Stimulated activated CD4-positive, alpha-beta T cell treated with anti-CD3 and anti-CD28 coated beads, Interleukin-4, amount 100 ng/mL, for 1 hour (primary cell): ENCODE measurements around the gene CYBRD1.
"Not testable (repeated sequence)": the region's sequence is repeated elsewhere in the genome, so short reads cannot be mapped to it uniquely, and the experiment has no call there.

Experiments used
- DNase-seq: peaks from one replicate; pipeline ENCODE4 v3.0.0-alpha.2; 2020

The CYBRD1 gene, protein sequence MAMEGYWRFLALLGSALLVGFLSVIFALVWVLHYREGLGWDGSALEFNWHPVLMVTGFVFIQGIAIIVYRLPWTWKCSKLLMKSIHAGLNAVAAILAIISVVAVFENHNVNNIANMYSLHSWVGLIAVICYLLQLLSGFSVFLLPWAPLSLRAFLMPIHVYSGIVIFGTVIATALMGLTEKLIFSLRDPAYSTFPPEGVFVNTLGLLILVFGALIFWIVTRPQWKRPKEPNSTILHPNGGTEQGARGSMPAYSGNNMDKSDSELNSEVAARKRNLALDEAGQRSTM

DNA sequence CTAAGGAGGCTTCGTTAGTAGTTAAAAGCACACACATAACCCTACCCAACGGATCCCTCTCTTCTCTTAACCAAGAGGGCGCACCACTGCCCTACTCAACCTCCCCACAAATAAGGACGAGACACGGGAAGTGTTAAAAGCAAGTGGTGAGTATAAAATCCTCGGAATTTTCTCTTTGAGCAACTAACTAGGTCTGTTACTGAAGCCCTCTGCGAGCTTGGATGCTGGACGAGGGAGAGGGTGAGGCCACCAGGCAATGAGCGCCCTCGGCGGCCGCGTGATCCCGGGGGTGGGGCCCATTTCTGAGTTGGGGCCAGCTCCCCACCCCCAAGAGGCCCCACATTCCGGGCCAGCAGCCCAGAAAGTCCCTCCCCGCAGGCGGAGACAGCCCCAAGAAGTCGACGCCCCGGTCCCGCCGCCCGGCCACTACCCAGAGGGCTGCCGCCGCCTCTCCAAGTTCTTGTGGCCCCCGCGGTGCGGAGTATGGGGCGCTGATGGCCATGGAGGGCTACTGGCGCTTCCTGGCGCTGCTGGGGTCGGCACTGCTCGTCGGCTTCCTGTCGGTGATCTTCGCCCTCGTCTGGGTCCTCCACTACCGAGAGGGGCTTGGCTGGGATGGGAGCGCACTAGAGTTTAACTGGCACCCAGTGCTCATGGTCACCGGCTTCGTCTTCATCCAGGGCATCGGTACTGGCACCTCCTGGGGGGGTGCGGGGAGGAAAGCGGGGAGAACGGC lies at the start of gene CYBRD1:
TSS of gene CYBRD1 (plus strand) at position 423 of the 736 bp plus-strand sequence. CDS start at position 495, 72 bp downstream.
- DNase-seq = peak; percentile 2

DNA sequence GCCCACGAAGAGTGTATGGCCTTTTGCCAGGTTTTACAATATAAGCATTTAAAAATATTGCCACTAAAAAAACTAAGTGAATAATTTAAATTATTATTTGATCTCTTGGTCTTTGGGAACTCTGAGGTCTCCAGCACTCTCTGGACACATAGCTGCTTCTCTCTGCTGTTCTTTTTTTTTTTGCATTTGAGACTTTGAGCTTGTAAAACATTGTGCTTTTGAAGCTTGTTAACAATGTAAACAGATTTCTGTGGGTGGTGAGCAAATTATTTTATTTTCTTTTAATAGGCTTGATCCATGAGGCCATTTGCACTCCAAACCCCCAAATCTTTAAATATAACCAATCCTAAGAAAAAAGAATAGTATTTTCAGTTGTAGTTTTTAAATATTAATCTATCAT lies 46.3 kb upstream of the CYBRD1 start:
- no peak for DNase-seq

DNA sequence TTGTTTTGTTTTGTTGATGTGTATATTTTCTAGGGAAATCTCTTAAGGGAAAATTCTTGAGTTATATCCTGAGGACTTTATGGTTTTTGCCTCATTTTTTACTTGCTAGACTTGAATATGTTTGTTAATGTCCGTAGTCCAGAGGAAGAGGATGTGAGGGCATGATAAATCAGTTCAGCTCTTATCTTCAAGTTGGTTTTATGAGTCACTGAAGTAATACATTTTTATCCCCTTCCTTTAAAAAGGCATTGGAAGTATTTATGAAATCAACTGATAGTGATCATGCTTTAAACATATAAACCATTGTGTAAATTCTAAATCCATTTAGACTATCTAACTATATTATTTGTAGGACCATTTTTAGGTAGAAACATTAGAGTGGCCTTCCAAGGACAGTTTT lies 43.9 kb upstream of the CYBRD1 start:
- DNase-seq = no peak

DNA sequence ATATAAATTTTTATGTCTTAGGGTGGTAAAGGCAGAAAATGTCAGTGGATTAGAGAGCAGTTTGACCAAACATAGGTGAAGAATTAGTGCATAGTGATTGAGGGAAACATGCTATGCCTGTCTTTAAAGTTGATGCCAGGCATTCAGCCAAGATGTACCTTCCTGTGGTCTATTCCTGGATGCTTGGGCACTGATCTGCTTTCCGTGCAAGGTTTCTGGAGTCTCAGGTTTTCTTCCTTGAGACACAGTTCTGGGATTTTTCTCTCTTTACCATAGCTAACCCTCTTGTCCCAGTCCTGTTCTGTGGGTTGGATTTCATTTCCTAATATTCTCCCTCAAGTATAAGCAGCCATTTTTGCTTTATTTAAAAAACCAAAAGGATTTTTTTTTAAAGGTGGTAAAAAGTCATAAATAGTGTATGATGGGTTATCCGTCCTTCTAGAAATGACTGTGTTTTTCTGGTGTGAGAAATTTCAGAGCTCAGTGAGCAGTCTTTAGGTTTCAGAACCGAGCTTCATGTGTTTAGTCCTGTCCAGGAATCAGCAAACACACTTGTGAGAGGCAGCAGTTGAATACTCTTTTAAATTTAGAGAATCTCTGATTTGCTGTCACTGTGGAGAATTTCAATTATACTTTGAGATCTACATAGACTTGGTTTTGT lies 43.0 kb upstream of the CYBRD1 start:
- no peak for DNase-seq

DNA sequence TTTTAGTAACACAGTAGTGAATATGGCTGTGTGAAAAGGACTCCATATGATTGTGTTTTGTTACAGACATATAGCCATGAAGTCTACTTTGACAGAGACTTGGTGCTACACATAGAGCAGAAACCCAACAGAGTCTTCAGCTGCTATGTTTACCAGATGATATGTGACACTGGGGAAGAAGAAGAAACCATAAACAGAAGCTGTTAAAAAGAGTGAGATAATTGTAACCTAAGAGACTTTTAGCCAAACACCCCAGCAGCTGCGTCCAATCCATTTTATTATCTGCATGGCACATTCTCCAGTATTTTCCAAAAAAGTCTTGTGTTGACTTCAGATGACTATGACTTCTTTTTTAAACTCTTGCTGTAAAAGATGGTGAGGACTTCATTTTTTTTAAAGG lies 41.4 kb upstream of the CYBRD1 start:
- DNase-seq = no peak

DNA sequence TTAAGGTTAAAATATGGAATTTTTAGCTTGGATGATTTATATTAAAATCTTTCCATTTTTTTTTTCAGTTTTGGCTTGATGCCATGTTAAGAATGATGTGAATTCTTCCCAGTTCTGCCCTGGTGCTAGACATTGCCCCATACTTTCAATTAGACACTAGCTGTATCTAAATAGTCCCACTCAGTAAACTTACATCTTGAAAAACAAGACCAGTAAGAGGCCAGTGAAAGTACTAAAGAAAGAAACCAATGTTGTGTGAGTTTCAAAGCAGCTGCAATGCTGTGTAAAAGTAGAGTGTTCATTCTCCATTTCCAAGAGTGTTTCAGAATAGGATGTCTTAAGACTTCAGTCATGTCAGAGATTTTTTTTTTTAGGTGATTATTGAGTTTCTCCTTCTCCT lies 40.0 kb upstream of the CYBRD1 start:
- no peak for DNase-seq

DNA sequence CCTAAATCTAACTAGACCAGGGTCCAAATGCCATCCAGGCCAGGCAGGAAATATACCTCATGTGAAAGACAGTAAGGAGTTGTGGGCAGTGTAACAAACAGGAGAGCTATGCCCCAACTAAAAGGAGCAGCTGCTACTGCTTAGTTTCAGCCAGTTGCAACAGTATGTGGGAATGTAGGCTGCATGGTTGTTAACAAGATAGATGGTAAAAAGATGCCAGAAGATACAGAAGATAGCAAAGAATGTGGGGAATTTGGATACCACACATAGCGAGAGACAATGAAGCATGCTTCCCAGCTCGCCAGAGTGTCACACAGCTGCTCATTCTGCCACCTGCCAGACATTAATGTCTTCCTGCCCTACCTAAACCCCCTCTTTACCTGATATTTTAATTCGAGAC lies 39.4 kb upstream of the CYBRD1 start:
- DNase-seq = no peak

DNA sequence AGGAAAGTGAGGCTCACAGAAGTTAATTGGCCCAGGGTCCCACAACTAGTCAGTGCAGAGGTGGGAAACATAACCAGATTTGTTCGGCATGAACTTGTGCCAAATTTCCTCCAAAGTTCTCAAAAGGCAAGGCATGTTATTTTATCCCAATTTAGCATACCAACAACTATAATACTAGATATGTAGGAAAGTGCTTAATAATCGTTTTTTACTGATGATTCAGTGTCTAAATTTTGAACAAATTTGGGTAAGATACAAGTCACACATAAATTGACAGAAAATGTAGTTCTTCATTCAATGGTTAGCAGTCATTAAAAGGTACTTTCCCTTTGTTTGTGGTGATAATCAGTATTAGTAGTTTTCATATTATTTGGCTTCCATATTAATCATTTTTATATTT lies 38.5 kb upstream of the CYBRD1 start:
- no peak for DNase-seq

DNA sequence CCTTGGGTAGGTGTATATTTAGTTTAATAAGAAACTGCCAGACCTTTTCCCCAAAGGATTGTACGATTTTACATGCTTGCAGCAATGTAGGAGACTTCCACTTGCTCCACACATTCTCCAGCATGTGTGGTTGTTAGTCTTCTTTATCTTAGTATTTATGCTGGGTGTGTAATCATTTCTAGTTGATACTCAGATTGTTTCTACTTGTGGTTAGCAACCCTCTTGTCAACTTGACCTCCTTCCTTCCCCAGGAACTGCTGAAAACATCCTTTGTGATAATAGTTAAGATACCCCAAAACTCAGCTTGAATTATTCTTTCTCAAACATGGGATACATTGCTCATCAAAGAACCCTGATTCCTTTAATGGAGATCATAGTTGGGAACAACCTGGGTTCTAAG lies 37.2 kb upstream of the CYBRD1 start:
- no peak for DNase-seq

DNA sequence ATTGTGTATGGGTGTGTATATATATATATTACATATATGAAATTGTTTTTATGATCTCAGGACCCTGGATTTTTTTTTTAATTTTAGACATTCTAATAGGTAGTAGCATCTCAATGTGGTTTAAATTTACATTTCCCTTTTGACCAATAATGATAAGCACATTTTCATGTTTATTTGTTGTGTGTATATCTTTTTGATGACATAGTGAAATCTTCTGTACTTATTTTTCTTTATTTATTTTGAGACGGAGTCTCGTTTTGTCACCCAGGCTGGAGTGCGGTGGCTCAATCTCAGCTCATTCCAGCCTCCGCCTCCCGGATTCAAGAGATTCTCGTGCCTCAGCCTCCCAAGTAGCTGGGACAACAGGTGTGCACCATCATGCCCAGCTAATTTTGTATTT lies 35.1 kb upstream of the CYBRD1 start:
- DNase-seq = no peak

DNA sequence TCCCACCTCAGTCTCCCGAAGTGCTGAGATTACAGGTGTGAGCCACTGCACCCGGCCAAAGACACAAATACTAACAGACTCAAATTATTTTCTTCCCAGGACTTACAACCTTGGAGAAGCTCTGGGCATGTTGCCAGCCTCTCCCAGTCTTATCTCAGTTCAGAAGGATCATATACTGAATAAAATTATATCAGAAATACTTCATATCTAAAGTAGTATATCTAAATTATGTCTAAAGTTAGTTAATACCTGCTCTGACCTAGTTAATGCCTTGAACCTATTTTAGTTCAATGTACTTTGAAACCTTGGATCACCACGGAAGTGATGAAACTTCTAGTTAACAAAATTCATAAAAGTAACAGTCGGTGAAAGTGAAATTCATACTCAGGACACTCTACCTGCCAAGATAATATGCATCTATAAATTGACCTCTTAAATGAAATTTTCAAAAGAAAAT lies 34.4 kb upstream of the CYBRD1 start:
- DNase-seq = no peak

DNA sequence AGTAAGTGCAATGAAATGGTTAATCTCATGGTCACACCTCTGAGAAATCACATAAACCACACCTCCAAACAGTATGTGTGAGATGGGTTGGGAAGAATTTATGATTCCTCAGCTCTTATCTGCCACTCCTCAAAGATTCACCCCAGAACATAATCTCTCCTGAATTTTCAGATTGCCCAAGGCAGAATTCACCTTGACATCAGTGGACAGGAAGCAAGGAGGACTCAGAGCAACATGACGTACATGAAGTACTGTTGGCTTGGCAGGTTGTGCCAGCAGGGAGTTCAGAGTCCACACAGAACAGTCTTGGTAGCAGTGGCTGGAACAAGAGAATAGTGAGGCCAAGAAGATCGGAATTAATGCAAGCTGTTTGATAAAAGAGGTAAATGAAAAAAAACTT lies 31.7 kb upstream of the CYBRD1 start:
- DNase-seq = no peak

DNA sequence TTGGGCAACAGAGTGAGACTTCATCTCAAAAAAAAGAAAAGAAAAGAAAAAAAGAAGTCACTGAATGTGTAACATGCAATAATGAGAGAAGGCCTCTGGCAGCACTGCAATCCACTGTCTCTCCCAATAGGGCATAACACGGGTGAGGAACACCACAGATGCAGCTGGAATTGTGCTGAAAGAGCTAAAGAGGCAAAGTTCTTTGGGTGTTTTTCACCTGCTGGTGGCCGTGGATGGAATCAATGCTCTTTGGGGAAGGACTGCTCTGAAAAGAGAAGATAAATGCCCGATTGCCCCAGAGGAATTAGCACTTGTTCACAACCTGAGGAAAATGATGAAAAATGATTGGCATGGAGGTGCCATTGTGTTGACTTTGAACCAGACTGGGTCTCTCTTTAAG lies 31.0 kb upstream of the CYBRD1 start:
- DNase-seq = no peak

DNA sequence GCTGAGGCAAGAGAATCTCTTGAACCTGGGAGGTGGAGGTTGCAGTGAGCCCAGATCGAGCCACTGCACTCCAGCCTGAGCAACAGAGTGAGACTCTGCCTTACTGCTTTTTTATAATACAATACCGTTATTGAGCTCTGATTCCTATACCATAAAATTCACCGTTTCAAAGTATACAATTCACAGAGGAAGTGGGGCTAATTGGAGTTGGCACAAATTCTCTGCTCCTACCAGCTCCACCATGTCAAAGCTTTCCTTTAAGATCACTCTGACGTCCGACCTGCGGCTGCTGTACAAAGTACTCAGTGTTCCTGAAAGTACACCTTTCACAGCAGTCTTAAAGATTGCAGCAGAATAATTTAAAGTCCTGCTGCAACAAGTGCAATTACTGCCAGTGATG lies 29.6 kb upstream of the CYBRD1 start:
- DNase-seq = no peak

DNA sequence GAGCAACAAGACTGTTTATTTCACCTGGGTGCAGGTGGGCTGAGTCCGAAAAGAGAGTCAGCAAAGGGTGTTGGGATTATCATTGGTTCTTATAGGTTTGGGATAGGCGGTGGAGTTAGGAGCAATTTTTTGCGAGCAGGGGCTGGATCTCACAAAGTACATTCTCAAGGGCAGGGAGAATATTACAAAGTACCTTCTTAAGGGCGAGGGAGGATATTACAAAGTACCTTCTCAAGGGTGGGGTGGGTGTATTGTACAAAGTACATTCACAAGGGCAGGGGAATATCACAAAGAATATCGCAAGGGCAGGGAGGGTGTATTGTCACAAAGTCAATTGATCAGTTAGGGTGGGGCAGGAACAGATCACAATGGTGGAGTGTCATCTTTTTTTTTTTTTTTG lies 24.6 kb upstream of the CYBRD1 start:
- not testable (repeated sequence) for DNase-seq

DNA sequence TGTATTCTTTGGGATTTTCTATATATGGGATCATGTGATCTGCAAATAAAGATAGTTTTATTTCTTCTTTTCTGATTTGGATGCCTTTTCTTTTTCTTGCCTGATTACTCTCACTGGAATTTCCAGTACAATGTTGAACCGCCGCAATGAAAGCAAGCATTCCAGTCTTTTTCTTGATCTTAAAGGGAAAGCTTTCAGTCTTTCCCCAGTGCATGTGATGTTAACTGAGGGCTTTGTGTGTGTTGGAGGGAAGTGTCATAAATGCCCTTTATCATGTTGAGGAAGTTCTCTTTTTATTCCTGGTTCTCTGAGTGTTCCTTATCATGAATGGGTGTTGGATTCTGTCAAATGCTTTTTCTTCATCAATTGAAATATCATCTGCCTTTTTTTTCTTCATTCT lies 16.9 kb upstream of the CYBRD1 start:
- no peak for DNase-seq

DNA sequence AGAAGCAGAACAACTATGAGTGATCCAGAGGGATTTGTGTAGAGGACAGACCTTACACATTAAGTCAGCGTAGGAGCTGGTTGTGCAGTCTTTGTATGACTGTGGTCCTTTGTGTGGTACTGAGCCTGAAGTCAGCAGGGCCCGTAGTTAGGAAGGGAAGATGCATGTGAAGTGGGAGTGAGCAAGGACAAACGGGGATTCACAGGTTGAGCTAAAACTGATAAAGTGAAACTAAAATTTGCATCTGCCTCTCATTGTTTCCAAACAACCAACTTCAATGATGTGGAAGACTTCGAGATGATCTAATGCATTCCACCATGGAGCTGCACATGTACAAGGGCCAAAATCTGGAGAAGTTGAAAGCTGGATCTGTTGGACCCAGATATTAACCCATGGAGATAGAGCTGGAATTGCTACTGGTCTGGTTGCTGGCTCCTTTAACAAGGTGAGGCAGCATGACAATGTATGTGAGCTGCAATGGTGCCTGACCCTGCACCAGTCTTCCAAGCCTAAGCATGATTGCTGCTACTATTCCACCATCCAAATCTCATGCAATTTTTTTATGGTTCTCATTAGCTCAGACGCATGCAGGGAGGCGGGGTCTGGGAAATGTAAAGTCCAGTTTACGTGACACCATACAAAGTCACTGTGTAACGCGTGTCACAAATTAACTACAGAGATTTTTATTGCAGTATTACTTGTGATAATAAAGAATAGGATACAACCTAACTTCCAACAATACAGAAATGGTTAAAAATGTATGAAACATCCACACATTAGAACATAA lies 12.1 kb upstream of the CYBRD1 start:
- no peak for DNase-seq

DNA sequence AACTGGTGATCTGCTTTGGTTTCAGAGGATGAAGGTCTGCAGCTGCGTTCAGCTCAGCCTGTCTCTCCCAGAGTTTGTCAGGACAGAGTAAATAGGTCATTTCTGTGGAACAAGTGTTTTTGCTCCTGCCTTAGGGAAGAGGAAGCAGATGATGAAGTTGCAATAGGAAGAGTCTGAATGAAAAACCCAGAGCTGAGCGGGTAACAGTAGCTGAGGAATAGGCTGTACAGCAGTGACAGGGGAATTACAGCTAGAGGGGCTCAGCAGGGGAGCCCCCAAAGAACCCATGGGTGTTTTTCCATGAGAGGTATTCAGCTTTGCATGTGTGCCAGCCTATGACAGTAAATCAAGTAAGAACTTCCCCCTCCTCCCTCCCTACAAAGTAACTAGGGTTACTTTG lies 10.3 kb upstream of the CYBRD1 start:
- DNase-seq = no peak

DNA sequence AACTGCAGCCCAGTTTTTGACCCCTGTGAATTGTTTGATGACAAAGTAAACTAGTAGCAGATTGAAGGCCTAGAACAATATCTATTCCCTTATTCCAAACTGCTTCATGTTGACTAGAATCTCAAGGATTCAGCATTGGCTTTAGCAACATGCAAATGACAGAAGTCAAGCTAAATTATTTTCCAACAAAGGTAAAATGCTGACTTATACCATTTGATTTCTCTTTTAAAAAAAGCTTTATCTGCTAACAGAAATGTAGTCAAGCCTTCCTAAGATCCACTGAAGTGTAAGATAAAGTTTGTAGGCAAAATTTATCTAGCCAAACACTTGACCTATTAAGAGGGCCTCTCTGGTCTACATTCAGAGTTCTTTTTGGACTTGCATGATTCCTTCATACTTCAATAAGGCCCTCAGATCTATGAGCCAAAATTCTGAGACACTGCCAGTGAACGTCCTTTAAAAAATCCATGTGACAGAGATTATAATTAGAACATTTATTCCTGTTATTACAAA lies 9.5 kb upstream of the CYBRD1 start:
- no peak for DNase-seq

DNA sequence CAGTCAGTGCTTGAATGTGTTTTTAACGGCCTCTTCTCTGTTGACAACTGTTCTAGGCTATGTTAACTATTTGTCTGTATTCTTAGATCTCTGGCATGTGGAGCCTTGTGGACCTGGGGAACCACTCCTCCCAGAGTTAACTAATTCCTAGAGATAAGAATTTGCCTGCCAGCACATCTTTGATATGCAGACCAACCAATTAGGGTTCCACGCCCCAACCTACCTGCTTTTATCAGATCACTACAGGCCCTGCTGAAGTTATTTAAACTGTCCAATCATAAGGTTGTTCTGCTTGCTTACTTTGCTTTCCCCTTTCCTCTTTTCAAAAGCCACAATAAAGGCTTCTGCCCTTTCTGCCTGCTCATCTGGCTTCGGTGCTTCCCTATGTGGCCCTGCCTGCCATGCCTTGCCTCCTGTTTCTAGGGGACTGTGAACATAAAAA lies 8.5 kb upstream of the CYBRD1 start:
- DNase-seq = no peak

DNA sequence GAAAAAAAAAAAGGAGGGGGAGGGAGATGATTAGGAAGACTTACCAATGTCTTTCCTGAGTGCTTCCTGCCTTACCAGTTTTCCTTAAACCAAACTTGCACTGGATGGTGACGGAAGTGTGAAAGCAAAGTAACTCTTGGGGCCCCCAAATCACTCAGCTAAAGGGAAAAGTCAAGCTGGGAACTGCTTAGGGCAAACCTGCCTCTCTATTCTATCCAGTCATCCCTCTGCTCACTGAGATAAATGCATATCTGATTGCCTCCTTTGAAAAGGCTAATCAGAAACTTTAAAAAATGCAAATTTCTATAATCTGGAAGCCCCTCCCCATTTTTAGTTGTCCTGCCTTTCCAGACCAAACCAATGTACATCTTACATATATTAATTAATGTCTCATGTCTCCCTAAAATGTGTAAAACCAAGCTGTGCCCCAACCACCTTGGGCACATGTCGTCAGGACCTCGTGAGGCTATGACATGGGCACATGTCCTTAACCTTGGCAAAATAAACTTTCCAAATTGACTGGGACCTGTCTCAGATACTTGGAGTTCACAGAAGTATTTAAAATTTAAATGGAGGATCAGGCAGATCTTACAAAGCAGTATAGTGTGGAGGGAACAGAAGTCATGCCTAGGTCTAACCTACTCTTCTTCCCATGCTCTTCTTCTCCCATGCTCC lies 7.2 kb upstream of the CYBRD1 start:
- DNase-seq = no peak

DNA sequence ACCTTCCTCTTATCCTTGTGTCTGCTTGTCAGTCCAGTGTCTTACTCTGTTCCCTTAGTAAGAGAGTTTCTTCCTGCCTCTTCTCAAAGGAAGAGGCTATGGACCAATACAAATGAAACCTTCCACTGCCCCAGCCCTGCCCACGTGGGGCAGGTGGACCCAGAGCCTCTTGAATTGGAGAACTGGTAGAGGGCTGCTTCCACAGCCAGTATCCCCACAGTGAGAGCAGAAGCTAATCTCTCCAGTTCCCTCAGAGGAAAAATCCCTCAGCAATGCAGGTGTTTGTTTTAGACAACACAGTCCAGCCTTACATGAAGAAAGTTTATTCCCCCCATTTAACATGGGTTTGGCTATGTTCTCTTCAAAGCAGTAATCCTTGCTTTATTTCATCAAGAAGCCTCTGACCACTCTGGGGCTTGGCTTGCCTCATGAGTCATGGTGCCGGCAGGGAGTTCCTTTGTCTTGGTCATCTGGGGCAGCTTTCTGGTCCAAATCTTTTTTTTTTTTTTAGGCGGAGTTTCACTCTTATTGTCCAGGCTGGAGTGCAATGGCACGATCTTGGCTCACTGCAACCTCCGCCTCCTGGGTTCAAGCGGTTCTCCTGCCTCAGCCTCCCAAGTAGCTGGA lies 6.5 kb upstream of the CYBRD1 start:
- no peak for DNase-seq
